ENCODE results near the gene AGBL3.

DNA sequence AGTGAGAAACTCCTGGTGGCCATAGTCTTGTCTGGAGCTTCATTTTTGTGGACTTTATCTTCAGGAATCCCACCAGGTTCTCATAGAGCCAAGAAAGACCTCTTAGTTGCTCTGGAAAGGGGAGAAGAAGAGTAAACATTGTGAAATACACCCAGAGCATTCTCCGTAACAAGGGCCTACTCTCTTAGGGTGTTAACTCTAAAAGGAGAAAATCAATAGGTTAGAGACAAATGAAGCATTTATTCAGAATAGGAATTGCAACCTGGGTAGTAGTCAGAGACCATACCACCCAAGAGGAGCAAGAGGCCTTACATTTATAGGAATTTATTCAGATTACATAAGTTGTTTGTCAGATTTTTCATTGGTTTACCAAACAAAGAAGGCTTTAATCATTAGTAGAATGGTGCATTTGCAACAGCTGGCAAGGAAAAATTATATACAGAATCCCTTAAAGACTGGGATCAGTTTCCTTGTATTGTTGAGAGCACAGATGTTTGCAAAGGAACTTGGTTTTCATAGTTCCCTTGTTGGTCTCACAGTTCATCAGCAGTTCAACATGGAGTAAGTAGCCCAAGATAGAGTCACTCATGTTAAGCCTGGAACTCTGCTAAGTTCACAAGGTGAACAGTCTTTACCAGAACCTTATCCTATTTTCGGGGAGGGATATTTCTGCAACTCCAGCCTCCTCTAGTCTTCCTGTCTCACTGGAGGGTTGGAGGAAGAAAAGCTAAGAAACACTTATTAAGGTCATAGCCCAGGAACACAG is 108.3 kb downstream of the AGBL3 start:
- TF ChIP-seq, protein P1, sequence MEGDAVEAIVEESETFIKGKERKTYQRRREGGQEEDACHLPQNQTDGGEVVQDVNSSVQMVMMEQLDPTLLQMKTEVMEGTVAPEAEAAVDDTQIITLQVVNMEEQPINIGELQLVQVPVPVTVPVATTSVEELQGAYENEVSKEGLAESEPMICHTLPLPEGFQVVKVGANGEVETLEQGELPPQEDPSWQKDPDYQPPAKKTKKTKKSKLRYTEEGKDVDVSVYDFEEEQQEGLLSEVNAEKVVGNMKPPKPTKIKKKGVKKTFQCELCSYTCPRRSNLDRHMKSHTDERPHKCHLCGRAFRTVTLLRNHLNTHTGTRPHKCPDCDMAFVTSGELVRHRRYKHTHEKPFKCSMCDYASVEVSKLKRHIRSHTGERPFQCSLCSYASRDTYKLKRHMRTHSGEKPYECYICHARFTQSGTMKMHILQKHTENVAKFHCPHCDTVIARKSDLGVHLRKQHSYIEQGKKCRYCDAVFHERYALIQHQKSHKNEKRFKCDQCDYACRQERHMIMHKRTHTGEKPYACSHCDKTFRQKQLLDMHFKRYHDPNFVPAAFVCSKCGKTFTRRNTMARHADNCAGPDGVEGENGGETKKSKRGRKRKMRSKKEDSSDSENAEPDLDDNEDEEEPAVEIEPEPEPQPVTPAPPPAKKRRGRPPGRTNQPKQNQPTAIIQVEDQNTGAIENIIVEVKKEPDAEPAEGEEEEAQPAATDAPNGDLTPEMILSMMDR (IDR thresholded peaks at IDR 0.05; ENCODE audit: insufficient read depth, low read depth, low read length), result no peak
- TF ChIP-seq EZH2 (IDR thresholded peaks at IDR 0.05; ENCODE audit: insufficient read depth, low read length), result no peak

Data from astrocyte (in vitro differentiated cells and primary cell).